ENCODE data around the gene RPL18A.

RPL18A gene

DNA sequence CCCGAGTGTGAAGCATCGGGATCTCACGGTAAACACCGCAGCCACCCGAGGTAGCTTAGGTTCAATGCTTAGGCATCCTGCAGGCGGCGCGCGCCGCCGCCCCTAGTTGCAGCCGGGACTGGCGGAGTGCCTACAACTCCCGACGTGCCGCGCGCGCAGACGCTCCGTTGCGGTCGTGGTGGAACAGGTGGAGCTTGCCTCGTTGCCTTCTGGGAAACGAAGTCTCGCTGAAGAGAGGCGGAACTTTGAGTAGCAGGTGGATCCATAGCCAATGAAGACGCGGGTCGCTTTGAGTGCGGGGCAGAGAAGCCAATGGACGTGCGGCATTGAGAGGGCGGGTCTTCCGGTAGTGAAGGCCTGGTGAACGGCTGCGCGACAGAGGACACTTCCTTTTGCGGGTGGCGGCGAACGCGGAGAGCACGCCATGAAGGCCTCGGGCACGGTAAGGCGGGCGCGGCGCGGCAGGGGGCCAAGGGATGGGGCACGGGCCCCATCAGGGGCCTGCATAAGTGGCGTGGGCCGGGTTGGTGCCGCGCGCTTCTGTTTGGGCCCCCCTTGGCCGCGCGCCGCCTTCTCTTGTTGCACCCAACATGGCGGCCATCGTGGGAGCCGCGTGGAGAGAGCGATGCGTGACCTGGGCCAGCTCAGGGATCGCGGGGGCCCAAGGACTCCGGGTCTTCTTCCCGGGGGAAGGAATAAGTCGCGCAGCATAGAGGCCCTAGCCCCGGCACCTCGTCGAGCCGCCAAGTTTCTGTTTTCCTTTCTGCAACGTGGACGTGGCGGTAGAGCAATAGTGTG lies at the start of gene RPL18A:
RPL18A (plus strand) TSS at position 378 of the 798 bp plus-strand sequence; CDS start at position 425, 47 bp downstream.
- peak; percentile 99 for DNase-seq (ENCODE audit: low read depth)

DNA sequence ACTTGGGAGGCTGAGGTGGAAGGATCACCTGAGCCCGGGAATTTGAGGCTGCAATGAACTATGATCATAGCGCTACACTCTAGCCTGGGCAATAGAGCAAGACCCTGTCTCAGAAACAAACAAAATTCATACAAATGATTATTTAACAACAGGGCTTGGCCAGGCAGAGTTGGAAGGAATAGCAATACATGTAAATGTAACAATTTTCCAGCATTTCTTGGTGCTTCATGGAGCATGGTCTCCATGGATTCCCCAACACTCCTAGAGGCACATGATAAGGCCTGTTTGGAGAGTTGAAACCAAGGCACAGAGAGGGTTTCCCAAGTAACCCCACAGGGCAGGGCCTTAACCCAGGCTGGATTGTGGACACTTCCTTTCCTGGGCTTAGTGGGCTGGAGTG lies 48.6 kb upstream of the RPL18A start:
- no peak for DNase-seq (ENCODE audit: low read depth)

DNA sequence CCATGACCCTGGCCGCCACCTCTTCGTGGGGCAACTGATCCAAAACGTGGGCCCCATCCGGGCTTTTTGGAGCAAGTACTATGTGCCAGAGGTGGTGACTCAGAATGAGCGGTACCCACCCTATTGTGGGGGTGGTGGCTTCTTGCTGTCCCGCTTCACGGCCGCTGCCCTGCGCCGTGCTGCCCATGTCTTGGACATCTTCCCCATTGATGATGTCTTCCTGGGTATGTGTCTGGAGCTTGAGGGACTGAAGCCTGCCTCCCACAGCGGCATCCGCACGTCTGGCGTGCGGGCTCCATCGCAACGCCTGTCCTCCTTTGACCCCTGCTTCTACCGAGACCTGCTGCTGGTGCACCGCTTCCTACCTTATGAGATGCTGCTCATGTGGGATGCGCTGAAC lies 48.0 kb upstream of the RPL18A start:
- no peak for DNase-seq (ENCODE audit: low read depth)

DNA sequence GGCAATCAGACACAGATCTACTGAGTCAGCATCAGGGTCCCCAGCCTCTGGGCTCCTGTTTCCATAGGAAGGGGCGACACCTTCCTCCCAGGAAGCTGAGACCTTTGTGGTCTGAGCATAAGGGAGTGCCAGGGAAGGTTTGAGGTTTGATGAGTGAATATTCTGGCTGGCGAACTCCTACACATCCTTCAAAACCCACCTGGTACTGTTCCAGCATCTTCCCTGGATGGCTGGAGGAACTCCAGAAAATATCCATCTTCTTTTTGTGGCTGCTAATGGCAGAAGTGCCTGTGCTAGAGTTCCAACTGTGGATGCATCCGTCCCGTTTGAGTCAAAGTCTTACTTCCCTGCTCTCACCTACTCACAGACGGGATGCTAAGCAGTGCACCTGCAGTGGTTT lies 47.6 kb upstream of the RPL18A start:
- no peak for DNase-seq (ENCODE audit: low read depth)

DNA sequence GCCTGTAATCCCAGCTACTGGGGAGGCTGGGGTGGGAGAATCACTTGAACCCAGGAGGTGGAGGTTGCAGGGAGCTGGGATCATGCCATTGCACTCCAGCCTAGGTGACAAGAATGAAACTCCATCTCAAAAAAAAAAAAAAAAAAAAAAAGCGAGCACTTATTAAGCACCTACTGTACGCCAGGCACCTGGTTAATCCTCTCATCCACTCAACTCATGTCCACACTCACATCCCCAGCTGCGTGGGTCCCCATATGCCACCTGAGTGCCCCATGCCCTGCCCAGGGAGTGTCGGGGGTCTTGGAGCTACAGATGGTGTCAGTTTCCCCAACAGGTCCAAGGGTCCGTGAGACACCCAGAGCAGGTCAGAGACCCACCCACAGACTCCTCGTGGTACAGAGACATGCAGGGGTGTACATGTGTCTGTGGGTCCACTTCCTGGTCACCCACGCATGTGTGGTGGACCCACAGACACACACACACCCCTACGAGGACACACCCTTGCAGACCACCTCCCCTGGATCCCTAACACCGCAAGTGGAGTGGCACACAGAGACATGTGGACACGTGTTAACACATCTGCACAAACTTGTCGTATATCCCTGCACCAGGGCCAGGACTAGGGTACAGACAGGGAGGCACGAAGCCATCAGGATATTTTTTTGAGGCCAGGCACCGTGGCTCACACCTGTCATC lies 41.9 kb upstream of the RPL18A start:
- no peak for DNase-seq (ENCODE audit: low read depth)

DNA sequence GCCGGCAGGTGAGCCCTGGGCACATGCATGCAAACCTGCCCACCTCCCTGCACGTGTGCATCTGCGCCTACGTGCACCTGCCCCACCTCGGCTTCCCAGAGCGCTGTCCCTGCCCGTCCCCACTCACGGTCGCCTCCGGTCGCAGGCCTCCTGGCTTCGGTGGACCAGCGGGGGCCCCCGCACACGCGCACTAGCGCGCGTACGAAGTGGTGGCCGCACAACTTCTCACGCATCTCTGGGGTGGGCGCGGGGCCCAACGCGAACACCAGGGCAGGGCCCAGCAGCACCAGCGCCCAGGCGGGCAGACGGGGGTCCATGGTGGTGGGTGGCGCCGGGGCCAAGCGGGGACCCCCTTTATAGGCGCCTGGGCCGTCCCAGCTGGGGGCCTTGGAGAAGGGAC lies 38.5 kb upstream of the RPL18A start, which contains the start of gene INSL3:
INSL3 (minus strand) TSS at position 330 of the 400 bp plus-strand sequence; CDS start at position 317, 13 bp downstream.
- no peak for DNase-seq (ENCODE audit: low read depth)

DNA sequence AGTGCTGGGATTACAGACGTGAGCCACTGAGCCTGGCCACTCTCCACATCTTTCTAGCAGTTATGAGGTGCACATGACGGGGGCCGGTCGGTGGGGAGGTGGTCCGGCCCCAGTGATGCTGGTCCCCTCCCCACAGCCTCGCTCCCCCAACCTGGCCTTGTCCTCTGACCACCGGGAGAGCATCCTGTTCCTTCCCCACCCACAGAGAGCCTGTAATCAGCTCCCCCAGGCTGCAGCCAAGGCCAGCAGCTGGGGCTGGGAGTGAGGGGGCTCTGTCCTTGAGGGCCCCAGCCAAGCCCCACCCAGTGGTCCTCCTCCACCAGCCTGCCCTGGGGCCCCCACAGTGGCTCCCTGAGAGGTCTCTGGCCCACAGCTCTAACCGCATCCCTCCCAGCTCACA lies 35.4 kb upstream of the RPL18A start:
- DNase-seq (ENCODE audit: low read depth) = no peak

DNA sequence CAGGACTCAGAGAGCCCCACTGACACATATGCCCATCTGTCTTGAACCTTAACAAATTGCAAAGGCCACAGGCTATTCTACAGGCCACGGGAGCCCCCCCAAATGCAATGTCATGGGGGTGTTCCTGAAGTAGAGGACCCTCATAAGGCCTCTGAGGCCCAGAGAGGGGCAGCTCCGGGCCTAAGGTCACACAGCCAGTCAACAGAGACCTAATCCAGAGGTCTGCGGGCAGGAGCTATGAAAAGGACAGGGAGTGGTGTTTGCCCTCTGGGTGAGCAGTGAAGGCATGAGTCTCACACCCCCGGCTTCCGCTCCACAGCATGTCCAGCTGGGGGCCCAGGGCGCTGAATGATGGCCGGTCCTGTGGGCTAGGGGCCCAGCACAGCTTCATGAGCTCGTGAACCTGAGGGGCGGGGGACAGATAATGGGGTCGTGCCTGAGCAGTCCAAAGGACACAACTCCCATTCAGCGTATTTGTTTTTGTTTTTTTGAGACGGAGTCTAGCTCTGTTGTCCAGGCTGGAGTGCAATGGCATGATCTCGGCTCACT lies 33.1 kb upstream of the RPL18A start:
- DNase-seq (ENCODE audit: low read depth) = no peak

DNA sequence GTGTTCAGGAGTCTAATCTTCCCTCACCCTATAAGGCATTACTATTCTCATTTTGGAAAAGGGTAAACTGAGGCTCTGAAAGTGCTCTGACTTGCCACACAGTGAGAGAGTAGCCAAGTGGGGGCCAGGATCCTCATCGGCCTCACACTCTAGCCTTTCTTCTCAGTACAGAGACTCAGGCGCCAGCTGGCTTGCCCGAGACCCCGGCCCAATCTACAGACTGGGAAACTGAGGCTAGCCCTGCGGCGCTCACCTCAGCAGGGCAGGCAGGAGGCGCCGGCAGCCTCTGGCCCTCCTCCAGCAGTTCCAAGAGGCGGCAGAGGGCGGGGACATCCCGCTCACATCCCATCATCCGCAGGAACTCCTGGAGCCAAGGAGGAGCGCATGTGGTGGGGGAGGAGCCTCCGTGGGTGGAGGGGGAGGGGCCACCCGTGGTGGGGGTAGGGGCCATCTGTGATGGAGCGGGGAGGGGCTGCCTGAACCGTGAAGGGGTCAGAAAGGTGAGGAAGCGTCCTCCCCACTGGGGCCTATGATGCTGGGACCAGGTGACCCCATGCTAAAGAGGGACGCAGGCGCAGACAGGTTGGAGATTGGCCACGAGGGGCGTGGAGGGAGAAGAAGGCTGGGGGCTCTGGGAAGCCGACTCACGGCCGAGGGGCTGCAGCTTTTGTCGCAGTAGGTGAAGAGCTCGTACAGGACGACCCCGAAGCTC lies 29.7 kb upstream of the RPL18A start:
- no peak for DNase-seq (ENCODE audit: low read depth)

DNA sequence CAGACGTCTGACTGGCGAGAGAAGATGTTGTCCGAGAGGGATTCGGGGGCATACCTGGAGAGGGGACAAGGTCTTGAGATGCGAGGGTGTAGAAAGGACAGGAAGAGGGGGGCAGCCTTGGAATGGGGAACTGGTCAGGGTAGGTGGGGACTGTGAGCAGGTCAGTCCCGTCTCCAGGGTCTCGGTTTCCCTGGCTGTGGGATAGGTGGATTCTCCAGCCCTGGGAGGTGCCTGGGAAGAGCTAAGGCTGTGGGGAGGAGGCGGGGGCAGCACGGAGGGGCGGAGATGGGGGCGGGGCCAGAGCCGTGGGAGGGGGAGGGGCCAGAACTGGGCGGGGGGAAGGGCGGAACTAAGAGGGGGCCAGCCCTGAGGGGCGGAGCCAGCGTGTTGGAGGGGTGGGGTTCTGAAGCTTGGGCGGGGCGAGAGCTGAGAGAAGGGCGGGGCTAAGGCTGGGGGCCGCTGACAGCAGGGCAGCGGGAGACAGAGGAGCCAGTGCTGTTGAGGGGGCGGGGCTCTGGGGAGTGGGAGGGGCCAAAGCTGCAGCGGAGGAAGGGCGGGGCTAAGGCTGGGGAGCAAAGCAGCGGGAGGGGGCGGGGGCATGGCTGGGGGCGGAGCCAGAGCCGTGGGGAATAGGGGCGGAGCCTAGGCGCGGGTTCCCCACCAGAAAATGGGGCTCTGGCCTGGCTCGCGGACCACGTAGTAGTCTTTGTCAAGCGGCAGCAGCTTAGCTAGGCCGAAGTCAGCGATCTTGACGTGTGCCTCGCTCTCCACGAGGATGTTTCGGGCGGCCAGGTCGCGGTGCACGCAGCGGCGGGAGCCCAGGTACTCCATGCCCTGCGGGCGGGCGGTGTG lies 28.9 kb upstream of the RPL18A start:
- DNase-seq (ENCODE audit: low read depth) = no peak

DNA sequence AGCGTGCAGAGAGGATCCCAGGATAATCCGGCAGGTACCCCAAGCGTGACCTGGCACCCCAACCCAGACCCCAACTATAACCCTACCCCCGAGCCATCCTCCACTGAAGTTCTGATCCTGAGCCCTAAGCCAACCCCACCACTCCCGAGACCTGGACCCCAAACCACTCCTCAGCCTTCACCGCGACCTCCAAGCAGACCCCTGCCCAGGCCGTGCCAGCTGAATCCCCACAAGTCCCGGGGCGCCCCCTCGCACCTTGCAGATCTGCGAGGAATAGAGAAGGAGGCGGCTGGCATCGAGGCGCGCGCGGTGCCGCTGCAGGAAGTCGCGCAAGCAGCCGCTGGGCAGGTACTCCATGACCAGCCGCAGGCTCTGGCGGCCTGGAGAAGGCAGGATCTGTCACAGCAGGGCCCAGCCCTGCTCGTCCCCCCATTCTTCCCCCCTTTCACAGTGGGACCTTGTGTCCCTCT lies 28.3 kb upstream of the RPL18A start:
- DNase-seq (ENCODE audit: low read depth) = no peak

DNA sequence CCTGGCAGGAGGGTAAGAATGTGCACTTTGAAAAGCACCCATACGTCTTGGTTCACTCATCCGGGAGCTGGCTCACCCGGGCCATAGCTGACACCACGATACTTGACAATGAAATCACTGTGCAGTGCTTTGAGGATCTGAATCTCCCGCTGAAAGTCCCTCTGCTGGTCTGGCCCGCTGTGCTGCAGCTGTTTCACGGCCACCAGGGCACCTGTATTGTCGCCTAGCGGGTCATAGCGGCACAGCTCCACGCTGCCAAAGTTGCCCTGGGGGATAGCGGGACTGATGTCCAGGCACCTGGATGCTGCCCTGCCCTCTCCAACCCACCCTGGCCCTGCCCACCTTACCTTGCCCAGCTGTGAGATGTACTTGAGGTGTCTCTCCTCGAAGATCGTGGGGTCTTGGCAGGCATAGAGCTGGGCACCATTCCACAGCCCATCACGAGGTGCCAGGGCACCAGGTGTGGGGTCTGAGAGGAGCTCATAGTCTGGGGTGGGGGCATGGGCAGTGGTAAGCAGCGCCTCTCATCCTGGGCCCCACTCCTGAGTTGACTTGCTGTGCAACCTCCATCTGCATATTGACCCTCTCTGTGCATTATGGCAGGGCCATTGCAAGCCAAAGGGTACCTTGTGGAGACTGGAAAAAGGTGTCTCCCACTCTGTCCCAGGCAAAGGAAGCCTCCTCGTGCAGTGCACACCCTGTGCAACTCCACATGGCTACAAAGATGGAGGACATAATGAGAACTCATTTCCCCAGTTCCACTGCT lies 27.1 kb upstream of the RPL18A start:
- DNase-seq (ENCODE audit: low read depth) = no peak

DNA sequence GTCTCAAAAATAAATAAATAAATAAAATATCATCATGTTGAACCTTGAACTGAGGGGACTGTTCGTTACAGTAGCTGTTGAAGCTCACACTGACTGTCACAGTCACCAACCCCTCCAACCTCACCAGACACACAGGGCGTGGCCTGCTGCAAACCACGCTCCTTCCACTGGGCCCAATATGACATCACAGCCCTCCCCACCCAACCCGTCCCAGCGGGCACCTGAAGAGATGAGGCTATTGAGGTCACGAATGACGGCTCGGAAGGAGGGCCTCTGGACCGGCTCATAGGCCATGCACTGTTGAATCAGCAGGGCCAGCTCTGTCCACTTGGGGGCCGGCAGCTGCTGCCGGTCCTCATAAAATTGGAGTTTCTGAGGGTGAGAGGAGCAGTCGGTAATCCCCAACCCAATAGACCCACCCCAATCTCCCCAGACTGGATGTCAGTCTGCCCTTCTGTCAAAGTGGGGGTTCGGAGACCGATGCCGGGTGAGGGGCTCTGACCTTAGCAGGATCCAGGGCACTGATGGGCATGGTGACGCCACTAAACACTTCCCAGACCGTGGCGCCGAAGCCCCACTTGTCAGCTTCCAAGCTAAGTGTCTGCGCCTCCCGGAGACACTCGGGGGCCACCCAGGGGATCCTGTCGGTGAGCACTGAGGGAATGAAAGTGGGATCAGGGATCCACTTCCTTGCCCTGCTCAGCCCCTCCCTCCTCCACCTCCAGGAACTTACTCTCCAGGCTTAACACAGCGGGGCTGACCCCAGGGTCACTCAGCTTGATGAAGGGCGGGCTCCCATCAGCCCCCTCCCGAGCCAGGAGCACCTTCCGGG lies 25.1 kb upstream of the RPL18A start:
- no peak for DNase-seq (ENCODE audit: low read depth)

DNA sequence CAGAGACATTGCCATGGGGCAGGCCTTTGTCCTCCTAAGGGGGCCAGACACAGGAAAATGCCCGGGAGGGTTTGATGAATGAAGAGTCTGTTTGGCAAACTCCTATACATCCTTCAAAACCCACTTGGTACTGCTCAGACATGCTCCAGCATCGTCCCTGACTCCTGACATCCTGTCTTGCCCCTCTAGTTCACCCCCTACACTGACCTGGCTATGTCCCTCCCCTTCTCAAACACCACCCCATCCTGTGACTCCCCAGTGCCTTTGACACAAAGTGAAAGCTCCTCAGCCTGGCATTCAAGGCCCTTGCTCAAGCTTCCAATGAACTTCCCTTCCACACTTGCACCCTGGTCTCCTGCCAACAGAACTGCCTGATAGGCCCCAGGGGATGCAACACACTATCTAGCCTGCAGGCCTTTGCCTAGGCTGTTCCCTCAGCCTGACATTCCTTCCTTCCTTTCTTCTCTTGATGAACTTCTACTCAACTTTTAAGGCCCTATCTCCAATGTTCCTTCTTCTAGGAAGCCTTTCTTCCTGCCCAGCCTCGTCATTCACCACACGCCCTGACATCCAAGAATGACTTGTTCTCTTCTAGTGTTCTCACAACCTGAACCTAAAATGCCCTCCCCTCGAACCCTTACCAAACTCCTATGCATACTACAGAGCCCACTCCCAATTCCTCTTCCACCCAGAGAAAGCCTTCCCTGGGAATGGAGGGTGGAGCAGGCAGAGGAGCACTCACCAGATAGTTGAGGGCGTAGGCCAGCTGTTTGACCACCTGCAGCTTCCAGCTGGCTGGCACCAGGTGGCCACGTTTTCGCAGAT lies 24.3 kb upstream of the RPL18A start:
- no peak for DNase-seq (ENCODE audit: low read depth)

DNA sequence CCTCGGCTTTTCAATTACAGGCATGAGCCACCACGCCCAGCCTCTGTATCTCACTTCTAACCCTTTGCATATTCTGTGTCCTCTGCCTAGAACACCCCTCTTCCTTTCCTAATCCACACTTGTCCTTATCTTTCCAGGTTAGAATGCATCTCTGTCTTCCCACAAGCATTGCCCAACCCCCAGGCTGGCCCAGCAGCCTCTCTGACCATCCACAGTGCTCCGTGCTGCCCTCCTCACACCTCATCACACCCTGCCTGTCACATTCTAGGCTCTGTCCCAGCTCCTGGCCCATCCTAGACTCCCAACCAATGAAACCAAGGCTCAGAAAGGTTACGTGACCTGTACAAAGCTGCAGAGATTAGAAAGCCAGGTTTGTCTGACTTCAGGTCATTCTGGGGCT lies 23.2 kb upstream of the RPL18A start:
- no peak for DNase-seq (ENCODE audit: low read depth)

DNA sequence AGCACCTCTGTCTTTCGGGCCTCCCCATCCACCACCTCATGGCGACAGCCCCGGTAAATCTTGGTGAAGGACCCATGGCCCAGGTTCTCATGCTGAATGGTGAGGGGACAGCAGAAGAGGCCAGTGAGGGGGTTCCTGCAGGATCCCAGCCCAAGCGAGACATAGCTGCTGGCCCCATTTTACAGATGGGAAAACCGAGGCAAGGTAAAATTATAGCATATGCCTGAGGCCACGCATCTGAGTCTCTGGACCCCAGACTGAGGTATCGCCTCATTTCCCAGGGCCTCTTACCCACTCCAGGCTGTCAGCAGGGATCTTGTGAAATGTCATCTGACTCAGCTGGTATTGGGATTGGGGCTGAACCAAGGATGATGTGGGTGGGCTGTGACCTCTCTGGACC lies 21.7 kb upstream of the RPL18A start:
- DNase-seq (ENCODE audit: low read depth) = no peak

DNA sequence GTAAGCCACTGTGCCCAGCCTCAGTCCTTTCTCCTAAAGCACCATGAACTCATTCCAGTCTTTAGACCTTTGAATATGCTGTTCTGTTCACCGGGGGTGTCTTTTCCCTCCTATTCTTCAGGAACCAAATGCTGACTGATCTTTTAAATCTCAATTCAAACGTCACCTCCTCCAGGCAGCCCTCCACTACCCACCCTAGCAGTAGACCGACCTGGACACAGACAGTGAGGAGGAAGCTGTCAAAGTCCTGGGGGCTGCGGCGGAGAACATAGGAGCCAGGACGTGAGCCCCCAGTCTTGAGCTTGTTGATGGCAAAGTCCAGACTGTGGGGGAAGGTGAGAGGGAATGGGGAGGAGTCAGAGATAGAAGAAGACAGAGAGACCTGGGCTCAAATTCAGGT lies 19.7 kb upstream of the RPL18A start:
- DNase-seq (ENCODE audit: low read depth) = no peak

DNA sequence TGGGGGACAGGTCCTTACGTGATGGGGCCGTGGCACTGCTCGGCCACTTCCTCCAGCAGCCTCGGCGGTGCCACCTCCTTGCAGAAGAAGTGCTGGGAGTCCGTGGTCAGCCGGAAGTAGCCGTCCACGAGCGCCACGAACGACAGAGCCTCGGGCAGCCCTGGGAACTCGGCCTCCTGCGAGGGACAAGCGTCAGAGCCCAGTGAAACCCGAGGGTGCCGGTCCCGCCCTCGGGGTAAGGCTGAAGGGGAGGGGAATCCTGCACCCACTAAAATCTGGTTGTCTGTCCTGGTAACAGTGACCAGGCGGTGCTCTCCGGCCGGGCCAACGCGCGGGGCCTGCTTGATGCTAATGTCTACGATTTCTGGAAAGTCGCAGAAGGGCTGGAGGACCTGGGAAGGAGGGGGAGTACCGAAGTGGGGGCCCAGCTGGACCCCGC lies 18.3 kb upstream of the RPL18A start:
- no peak for DNase-seq (ENCODE audit: low read depth)
